ENCODE results near the gene IL1B.

IL1B gene

GRCh38 chr2:112848833-112849232 is 12.3 kb upstream of the IL1B start:
- H3K36me3 ChIP-seq (ENCODE audit: insufficient read depth, low read length) = no peaks in the 10 kb centered on the region
- H3K9ac ChIP-seq (ENCODE audit: low read depth, low read length) = no peak overlapping the region
- no CpG with 5 or more reads among the region's 1 CpG for WGBS
- peak overlapping the region; percentile 22; the same call in 1 of the 2 replicates for H3K27ac ChIP-seq (ENCODE audit: low read depth, low read length)
- H3K4me1 ChIP-seq (ENCODE audit: insufficient read depth, low read length) = peaks cover 41% of the 10 kb centered on the region
- H3K9me3 ChIP-seq (ENCODE audit: insufficient read depth, low read depth, low read length) = no peaks in the 10 kb centered on the region
- H3K4me3 ChIP-seq (ENCODE audit: low read length) = no peak overlapping the region
- H3K27me3 ChIP-seq (ENCODE audit: insufficient read depth, low read length) = no peaks in the 10 kb centered on the region

DNA sequence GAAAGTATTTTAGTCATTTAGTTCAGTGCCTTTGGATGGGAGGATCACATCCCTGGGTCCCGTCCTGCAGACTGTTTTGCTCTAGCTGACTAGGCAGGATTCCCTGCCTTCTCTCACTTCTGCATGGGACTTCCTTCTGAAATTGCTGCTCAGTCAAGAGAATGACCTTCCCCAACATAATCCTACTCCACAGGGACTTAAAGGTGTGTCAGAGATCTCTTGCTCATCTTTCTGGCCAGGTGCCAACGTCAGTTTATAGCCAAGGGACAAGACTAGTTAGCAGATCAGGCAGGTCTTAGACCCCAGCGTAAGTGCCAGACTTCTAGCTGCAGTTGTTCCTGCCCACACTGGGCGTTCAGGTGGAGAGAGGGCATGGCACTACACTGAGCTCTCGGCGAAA is 9.5 kb upstream of the IL1B start:
- Histone ChIP-seq H3K27me3 (ENCODE audit: insufficient read depth, low read length) (no peaks in the 10 kb centered on the region), H3K4me1 (ENCODE audit: insufficient read depth, low read length) (peaks cover 26% of the 10 kb centered on the region), H3K9me3 (ENCODE audit: insufficient read depth, low read depth, low read length) (no peaks in the 10 kb centered on the region), H3K9ac (ENCODE audit: low read depth, low read length) (no peak overlapping the region), H3K4me3 (ENCODE audit: low read length) (no peak overlapping the region), H3K36me3 (ENCODE audit: insufficient read depth, low read length) (no peaks in the 10 kb centered on the region), H3K27ac (ENCODE audit: low read depth, low read length) (no peak overlapping the region)
- WGBS = 92% methylated on average over 6 of the region's 6 CpGs

GRCh38 chr2:112843836-112844235 is 7.3 kb upstream of the IL1B start:
- WGBS = 91% methylated on average over 2 of the region's 2 CpGs
- no peaks in the 10 kb centered on the region for H3K9me3 ChIP-seq (ENCODE audit: insufficient read depth, low read depth, low read length)
- H3K4me1 ChIP-seq (ENCODE audit: insufficient read depth, low read length) = peaks cover 7% of the 10 kb centered on the region
- H3K27ac ChIP-seq (ENCODE audit: low read depth, low read length) = no peak overlapping the region
- H3K36me3 ChIP-seq (ENCODE audit: insufficient read depth, low read length) = no peaks in the 10 kb centered on the region
- no peak overlapping the region for H3K4me3 ChIP-seq (ENCODE audit: low read length)
- H3K9ac ChIP-seq (ENCODE audit: low read depth, low read length) = no peak overlapping the region
- no peaks in the 10 kb centered on the region for H3K27me3 ChIP-seq (ENCODE audit: insufficient read depth, low read length)

- Histone ChIP-seq H3K4me3 (ENCODE audit: low read length) (no peak overlapping the region), H3K27ac (ENCODE audit: low read depth, low read length) (no peak overlapping the region), H3K36me3 (ENCODE audit: insufficient read depth, low read length) (no peaks in the 10 kb centered on the region), H3K9me3 (ENCODE audit: insufficient read depth, low read depth, low read length) (no peaks in the 10 kb centered on the region), H3K4me1 (ENCODE audit: insufficient read depth, low read length) (peaks cover 1% of the 10 kb centered on the region; the same call in 1 of the 2 replicates), H3K9ac (ENCODE audit: low read depth, low read length) (no peak overlapping the region), H3K27me3 (ENCODE audit: insufficient read depth, low read length) (no peaks in the 10 kb centered on the region)
- WGBS = 89% methylated on average over 2 of the region's 2 CpGs
Measured at GRCh38 chr2:112843288-112843687, 6.7 kb upstream of the IL1B start.

- Histone ChIP-seq H3K4me1 (ENCODE audit: insufficient read depth, low read length) (no peaks in the 10 kb centered on the region), H3K9me3 (ENCODE audit: insufficient read depth, low read depth, low read length) (no peaks in the 10 kb centered on the region), H3K9ac (ENCODE audit: low read depth, low read length) (no peak overlapping the region), H3K4me3 (ENCODE audit: low read length) (no peak overlapping the region), H3K27ac (ENCODE audit: low read depth, low read length) (no peak overlapping the region), H3K27me3 (ENCODE audit: insufficient read depth, low read length) (no peaks in the 10 kb centered on the region), H3K36me3 (ENCODE audit: insufficient read depth, low read length) (no peaks in the 10 kb centered on the region)
- 97% methylated on average over 5 of the region's 5 CpGs for WGBS
Measured at GRCh38 chr2:112841295-112842044, 4.9 kb upstream of the IL1B start.

DNA sequence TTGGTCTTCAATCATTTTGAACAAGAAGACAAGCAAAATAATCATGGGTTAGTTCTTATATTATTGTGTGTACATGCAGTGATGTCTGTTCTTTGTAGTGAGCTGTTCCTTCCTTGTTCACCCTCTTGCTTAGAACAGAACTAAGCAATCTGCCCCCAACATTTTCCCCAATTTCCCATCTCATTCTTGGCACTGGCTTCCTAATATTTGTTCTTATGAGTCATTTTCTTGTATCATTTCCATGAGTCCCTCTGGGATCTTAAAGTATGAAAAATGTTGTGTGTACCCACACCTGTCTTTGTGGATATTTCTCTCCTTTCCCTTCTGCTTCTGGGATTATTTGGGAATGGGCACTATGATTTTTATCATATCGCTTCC is 3.5 kb upstream of the IL1B start:
- Histone ChIP-seq H3K9ac (ENCODE audit: low read depth, low read length) (no peak overlapping the region), H3K9me3 (ENCODE audit: insufficient read depth, low read depth, low read length) (no peaks in the 10 kb centered on the region)
- 83% methylated on average over 1 of the region's 1 CpG for WGBS

GRCh38 chr2:112839407-112840067 is 3.0 kb upstream of the IL1B start:
- H3K4me1 ChIP-seq (ENCODE audit: insufficient read depth, low read length) = no peaks in the 10 kb centered on the region
- no peaks in the 10 kb centered on the region for H3K36me3 ChIP-seq (ENCODE audit: insufficient read depth, low read length)
- no peak overlapping the region for H3K27ac ChIP-seq (ENCODE audit: low read depth, low read length)
- H3K9me3 ChIP-seq (ENCODE audit: insufficient read depth, low read depth, low read length) = no peaks in the 10 kb centered on the region
- H3K9ac ChIP-seq (ENCODE audit: low read depth, low read length) = no peak overlapping the region
- no peaks in the 10 kb centered on the region for H3K27me3 ChIP-seq (ENCODE audit: insufficient read depth, low read length)
- 95% methylated on average over 9 of the region's 9 CpGs for WGBS
- no peak overlapping the region for H3K4me3 ChIP-seq (ENCODE audit: low read length)

More for the DNA sequence above, 3.5 kb upstream of the IL1B start:
- H3K27me3 ChIP-seq (ENCODE audit: insufficient read depth, low read length) = no peaks in the 10 kb centered on the region
- H3K4me1 ChIP-seq (ENCODE audit: insufficient read depth, low read length) = no peaks in the 10 kb centered on the region
- H3K27ac ChIP-seq (ENCODE audit: low read depth, low read length) = no peak overlapping the region
- no peak overlapping the region for H3K4me3 ChIP-seq (ENCODE audit: low read length)
- no peaks in the 10 kb centered on the region for H3K36me3 ChIP-seq (ENCODE audit: insufficient read depth, low read length)

DNA sequence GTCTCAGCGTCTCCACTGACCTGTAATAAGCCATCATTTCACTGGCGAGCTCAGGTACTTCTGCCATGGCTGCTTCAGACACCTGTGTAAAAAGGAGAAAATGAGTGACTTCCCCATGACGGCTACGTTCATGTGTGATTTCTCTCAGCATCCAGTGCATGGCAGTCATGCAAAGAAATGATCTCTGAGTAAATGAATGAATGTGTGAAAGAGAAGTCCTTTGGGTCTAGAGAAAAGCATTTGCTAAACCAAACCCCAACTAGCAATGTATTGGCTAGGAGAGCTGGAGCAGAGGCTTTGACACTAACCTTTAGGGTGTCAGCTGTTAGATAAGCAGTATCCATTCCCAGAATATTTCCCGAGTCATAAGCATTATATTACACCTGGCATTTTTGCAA is 417 bp downstream of the IL1B start:
- H3K27me3 ChIP-seq (ENCODE audit: insufficient read depth, low read length) = no peaks in the 10 kb centered on the region
- WGBS = 91% methylated on average over 4 of the region's 5 CpGs
- no peaks in the 10 kb centered on the region for H3K4me1 ChIP-seq (ENCODE audit: insufficient read depth, low read length)
- H3K27ac ChIP-seq (ENCODE audit: low read depth, low read length) = no peak overlapping the region
- no peaks in the 10 kb centered on the region for H3K9me3 ChIP-seq (ENCODE audit: insufficient read depth, low read depth, low read length)
- H3K4me3 ChIP-seq (ENCODE audit: low read length) = no peak overlapping the region
- no peak overlapping the region for H3K9ac ChIP-seq (ENCODE audit: low read depth, low read length)
- no peaks in the 10 kb centered on the region for H3K36me3 ChIP-seq (ENCODE audit: insufficient read depth, low read length)

DNA sequence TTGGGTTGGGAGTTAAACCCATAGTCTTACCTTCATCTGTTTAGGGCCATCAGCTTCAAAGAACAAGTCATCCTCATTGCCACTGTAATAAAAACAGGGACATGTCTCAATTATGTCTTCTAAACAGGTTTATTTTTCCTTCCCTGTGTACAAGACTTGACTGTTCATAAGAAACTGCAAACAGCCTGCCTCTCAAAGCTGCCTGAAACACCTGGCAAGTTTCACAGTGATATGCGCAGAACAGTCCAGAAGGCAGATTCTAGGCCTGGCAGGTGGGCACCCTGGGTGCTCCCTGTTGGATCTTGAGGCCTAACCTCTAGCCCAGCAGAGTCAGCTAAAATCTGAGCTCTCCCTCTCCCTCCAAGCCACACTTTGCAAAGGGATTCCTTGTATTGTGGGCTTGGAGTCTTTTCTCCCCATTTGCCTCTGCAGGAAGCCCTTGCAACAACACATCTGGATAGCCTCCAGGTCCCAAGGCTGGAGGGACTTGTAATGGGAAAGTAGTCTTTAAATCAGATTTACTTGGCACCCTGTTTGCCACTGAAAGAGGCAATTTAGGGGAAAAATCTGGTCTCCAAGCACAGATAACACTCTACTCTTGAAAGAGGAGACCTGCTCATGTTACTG is 930 bp downstream of the IL1B start:
- Histone ChIP-seq H3K4me1 (ENCODE audit: insufficient read depth, low read length) (no peaks in the 10 kb centered on the region), H3K9ac (ENCODE audit: low read depth, low read length) (no peak overlapping the region), H3K36me3 (ENCODE audit: insufficient read depth, low read length) (no peaks in the 10 kb centered on the region), H3K4me3 (ENCODE audit: low read length) (no peak overlapping the region), H3K27ac (ENCODE audit: low read depth, low read length) (no peak overlapping the region), H3K9me3 (ENCODE audit: insufficient read depth, low read depth, low read length) (no peaks in the 10 kb centered on the region), H3K27me3 (ENCODE audit: insufficient read depth, low read length) (no peaks in the 10 kb centered on the region)
- WGBS = 98% methylated on average over 1 of the region's 1 CpG

DNA sequence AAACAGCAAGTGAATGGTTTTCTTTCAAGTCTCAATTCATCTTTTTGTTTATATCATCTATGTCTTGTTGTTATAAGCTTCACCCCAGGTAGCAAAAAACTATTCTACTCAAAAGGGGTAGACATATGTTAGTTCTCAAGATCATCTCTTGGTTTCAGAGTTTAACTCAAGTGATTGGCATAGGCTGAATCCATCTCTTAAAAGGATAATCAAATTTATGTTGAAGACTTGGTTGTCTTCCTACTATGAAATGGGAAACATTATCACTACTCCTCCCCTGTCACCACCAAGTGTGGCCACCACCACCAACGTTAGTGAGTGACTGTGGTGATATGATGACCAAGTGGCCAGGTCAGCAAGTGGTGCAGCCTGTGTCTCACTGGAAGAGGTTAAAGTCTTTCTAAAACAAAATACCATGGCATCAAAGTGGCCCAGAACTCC is 1.5 kb downstream of the IL1B start:
- H3K4me3 ChIP-seq (ENCODE audit: low read length) = no peak overlapping the region
- no peaks in the 10 kb centered on the region for H3K36me3 ChIP-seq (ENCODE audit: insufficient read depth, low read length)
- no peaks in the 10 kb centered on the region for H3K4me1 ChIP-seq (ENCODE audit: insufficient read depth, low read length)
- H3K9ac ChIP-seq (ENCODE audit: low read depth, low read length) = no peak overlapping the region
- H3K27ac ChIP-seq (ENCODE audit: low read depth, low read length) = no peak overlapping the region
- WGBS = 100% methylated on average over 1 of the region's 1 CpG
- H3K9me3 ChIP-seq (ENCODE audit: insufficient read depth, low read depth, low read length) = no peaks in the 10 kb centered on the region
- H3K27me3 ChIP-seq (ENCODE audit: insufficient read depth, low read length) = no peaks in the 10 kb centered on the region

GRCh38 chr2:112834396-112835037 is 2.1 kb downstream of the IL1B start:
- Histone ChIP-seq H3K27ac (ENCODE audit: low read depth, low read length) (no peak overlapping the region), H3K27me3 (ENCODE audit: insufficient read depth, low read length) (no peaks in the 10 kb centered on the region), H3K4me3 (ENCODE audit: low read length) (no peak overlapping the region), H3K36me3 (ENCODE audit: insufficient read depth, low read length) (no peaks in the 10 kb centered on the region), H3K4me1 (ENCODE audit: insufficient read depth, low read length) (no peaks in the 10 kb centered on the region), H3K9me3 (ENCODE audit: insufficient read depth, low read depth, low read length) (no peaks in the 10 kb centered on the region), H3K9ac (ENCODE audit: low read depth, low read length) (no peak overlapping the region)
- WGBS = 76% methylated on average over 1 of the region's 1 CpG

Data from HUES64 (cell line).